ENCODE measurements around the gene RASA2. TPM values are rescaled to one million over a fixed set of nuclear protein-coding genes. Genes with fewer than 3 reads are reported as not detected.

The RASA2 gene
- total and polyA plus RNA-seq, 10 donors = 9.4 to 90.6 (median 45.3) TPM

DNA sequence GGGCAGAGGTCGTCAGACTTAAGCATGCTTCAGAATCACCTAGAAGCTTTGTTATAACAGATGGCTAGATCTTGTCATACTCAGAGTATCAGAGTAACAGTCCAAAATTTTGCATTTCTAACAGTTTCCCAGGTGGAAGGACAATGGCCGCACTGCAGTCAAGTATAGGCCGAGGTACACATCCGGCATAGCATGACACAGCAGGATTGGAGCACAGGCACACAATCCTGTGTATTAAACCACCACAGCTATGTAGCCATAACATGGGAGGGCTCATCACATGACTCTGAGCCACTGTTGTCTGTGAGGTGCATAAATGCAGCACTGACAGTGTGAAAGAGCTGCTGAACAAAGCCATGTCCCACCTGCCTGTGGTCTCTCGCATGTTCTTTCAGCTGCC is 165.5 kb downstream of the RASA2 start:
- intact Hi-C loops (cut with DNase I; ENCODE audit: low total_unique reads) = no loop called here
- no peaks in the 10 kb centered on the region for H3K4me1 ChIP-seq
- 75 to 93% (median 81%) methylated on average over 5 of the region's 5 CpGs for WGBS, 5 donors
- peaks cover 0 to 3% (median 0%) of the 10 kb centered on the region in 7 donors for H3K27me3 ChIP-seq (replicated peaks in 1 of 7)
- no peak overlapping the region for H3K4me3 ChIP-seq
- TF ChIP-seq, protein P1, sequence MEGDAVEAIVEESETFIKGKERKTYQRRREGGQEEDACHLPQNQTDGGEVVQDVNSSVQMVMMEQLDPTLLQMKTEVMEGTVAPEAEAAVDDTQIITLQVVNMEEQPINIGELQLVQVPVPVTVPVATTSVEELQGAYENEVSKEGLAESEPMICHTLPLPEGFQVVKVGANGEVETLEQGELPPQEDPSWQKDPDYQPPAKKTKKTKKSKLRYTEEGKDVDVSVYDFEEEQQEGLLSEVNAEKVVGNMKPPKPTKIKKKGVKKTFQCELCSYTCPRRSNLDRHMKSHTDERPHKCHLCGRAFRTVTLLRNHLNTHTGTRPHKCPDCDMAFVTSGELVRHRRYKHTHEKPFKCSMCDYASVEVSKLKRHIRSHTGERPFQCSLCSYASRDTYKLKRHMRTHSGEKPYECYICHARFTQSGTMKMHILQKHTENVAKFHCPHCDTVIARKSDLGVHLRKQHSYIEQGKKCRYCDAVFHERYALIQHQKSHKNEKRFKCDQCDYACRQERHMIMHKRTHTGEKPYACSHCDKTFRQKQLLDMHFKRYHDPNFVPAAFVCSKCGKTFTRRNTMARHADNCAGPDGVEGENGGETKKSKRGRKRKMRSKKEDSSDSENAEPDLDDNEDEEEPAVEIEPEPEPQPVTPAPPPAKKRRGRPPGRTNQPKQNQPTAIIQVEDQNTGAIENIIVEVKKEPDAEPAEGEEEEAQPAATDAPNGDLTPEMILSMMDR (IDR thresholded peaks at IDR 0.05 in 8 of 11, conservative IDR thresholded peaks at IDR 0.05 in 3 of 11) = no peak
- TF ChIP-seq POLR2AphosphoS5 (IDR thresholded peaks at IDR 0.05) = no peak
- peaks cover 0 to 7% (median 0%) of the 10 kb centered on the region in 8 donors for H3K9me3 ChIP-seq
- DNase-seq = no peak
- H3K36me3 ChIP-seq = no peaks in the 10 kb centered on the region
- H3K27ac ChIP-seq = no peak overlapping the region

DNA sequence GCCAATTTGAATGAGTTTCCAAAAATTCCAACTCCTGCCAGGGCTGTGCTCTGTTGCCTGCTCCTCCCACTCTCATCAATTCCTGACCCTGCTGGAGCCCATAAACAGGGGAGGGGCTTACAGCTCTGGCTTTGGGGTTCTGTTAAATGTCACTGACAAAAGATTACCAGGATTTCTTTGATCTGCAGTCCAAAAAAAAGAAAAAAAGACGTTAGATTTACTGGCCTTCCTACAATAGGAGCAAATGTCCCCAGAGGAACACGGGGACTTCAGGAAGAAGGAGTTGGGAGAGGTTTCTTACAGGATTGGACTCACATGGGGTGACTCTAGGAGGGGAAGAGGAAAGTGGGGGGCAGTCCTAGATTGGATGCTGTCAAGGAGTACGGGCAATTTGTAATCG is 167.0 kb downstream of the RASA2 start:
- intact Hi-C loops (cut with DNase I; ENCODE audit: low total_unique reads) = no loop called here
- Histone ChIP-seq H3K27ac (no peak overlapping the region), H3K9me3 (peaks cover 0 to 10% (median 0%) of the 10 kb centered on the region in 8 donors), H3K36me3 (no peaks in the 10 kb centered on the region), H3K4me1 (peaks cover 0 to 5% (median 0%) of the 10 kb centered on the region in 6 donors), H3K27me3 (replicated peaks in 1 of 7) (peaks cover 0 to 18% (median 0%) of the 10 kb centered on the region in 7 donors), H3K4me3 (no peak overlapping the region)
- WGBS, 5 donors = 72 to 83% (median 78%) methylated on average over 4 of the region's 4 CpGs
- no peak for DNase-seq
- TF ChIP-seq POLR2AphosphoS5 (IDR thresholded peaks at IDR 0.05) (no peak), POLR2A (IDR thresholded peaks at IDR 0.05) (no peak)
- TF ChIP-seq, protein P1 (IDR thresholded peaks at IDR 0.05 in 8 of 11, conservative IDR thresholded peaks at IDR 0.05 in 3 of 11) = no peak

DNA sequence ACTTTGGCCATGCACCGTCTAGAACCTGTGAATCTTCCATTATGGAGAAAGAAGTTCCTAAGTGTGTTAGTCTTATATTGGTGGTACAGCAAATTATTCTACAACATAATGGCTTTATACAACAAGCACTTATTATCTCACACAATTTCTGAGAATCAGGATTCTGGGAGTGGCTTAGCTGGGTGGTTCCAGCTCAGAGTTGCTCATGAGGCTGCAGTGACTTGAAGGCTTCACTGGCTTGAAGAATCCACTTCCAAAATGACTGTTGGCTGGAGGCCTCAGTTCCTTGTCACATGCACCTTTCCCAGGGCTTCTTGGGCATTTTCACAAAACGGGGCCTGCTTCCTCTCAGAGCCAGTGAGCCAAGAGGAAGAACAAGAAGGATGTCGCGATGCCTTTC is 169.0 kb downstream of the RASA2 start:
- no peak for DNase-seq
- peaks cover 0 to 25% (median 13%) of the 10 kb centered on the region in 6 donors for H3K4me1 ChIP-seq
- 73 to 83% (median 78%) methylated on average over 4 of the region's 4 CpGs for WGBS, 5 donors
- no peak overlapping the region for H3K27ac ChIP-seq
- peaks cover 0 to 38% (median 15%) of the 10 kb centered on the region in 7 donors for H3K27me3 ChIP-seq (replicated peaks in 1 of 7)
- intact Hi-C loops (cut with DNase I; ENCODE audit: low total_unique reads) = no loop called here
- no peak overlapping the region for H3K4me3 ChIP-seq
- no peaks in the 10 kb centered on the region for H3K36me3 ChIP-seq
- TF ChIP-seq POLR2A (IDR thresholded peaks at IDR 0.05) (no peak), POLR2AphosphoS5 (IDR thresholded peaks at IDR 0.05) (no peak)
- TF ChIP-seq, protein P1 (IDR thresholded peaks at IDR 0.05 in 8 of 11, conservative IDR thresholded peaks at IDR 0.05 in 3 of 11) = no peak
- peaks cover 0 to 10% (median 0%) of the 10 kb centered on the region in 8 donors for H3K9me3 ChIP-seq

DNA sequence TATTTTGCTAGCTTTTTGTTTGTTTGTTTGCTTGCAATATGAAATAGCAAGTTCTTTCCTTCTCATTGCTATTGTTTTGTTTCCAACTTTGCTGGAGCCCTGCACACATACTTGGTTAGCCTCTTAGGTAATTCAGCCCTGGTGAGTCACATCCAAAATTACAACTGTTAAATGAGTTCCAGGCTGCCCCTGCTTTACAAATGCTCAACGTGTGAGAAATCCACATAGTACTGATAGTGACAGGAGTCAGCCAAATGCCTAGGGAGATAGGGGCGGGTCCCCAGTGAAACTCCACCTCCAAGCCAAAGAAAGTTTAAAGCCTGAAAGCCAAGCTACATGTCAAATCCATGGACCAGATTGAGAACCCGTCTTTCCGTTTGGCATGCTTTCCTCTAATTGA is 169.9 kb downstream of the RASA2 start:
- H3K27ac ChIP-seq = no peak overlapping the region
- 86 to 91% (median 89%) methylated on average over 4 of the region's 4 CpGs for WGBS, 5 donors
- H3K4me3 ChIP-seq = no peak overlapping the region
- peaks cover 0 to 10% (median 0%) of the 10 kb centered on the region in 8 donors for H3K9me3 ChIP-seq
- peaks cover 0 to 28% (median 14%) of the 10 kb centered on the region in 6 donors for H3K4me1 ChIP-seq
- intact Hi-C loops (cut with DNase I; ENCODE audit: low total_unique reads) = no loop called here
- DNase-seq = no peak
- TF ChIP-seq, protein P1 (IDR thresholded peaks at IDR 0.05 in 8 of 11, conservative IDR thresholded peaks at IDR 0.05 in 3 of 11) = no peak
- no peak for TF ChIP-seq POLR2A (IDR thresholded peaks at IDR 0.05)
- TF ChIP-seq POLR2AphosphoS5 (IDR thresholded peaks at IDR 0.05) = no peak
- no peaks in the 10 kb centered on the region for H3K36me3 ChIP-seq
- peaks cover 0 to 47% (median 16%) of the 10 kb centered on the region in 7 donors for H3K27me3 ChIP-seq (replicated peaks in 1 of 7)
